HG03280 (cell line): ENCODE results near the gene CALHM4.

Source experiments
- ATAC-seq: cut with Tn5 transposase; IDR thresholded peaks from one replicate; pipeline ENCODE4 v1.9.1; 2021; ENCODE audit warnings: mild to moderate bottlenecking, moderate library complexity; ENCODE audit not compliant: unreplicated experiment

The CALHM4 gene

GRCh38 chr6:116536216-116536621 is 17.3 kb upstream of the CALHM4 start:
- peak; percentile 51 for ATAC-seq

- no peak for ATAC-seq
Measured at GRCh38 chr6:116542426-116542825, 11.1 kb upstream of the CALHM4 start.

GRCh38 chr6:116543149-116543548 is 10.4 kb upstream of the CALHM4 start:
- ATAC-seq, result no peak

DNA sequence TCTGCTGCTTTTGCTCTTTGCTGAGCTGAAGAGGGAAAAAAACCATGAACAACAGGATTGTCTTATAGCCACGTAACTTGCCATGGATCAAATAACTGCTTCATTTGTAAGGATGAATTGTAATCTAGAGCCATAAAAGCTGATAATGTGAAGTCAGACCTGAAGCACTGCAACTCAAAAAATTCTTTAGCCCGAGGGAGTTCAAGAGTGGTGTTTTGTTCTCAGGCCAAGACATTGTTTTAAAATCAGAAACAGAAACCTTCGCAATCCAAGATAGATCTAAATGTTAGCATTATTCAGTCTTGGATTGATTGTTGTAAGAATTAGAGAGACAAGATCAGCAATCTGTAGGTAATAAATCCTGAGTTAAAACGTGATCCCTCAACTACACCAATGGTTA is 7.9 kb upstream of the CALHM4 start, which contains the start of gene TRAPPC3L:
Gene TRAPPC3L, minus strand, starts transcription at position 34 of the 400 bp plus-strand sequence. CDS start 170 bp downstream, outside the sequence.
- ATAC-seq, result no peak

GRCh38 chr6:116547358-116547757 is 6.2 kb upstream of the CALHM4 start:
- ATAC-seq, result no peak

DNA sequence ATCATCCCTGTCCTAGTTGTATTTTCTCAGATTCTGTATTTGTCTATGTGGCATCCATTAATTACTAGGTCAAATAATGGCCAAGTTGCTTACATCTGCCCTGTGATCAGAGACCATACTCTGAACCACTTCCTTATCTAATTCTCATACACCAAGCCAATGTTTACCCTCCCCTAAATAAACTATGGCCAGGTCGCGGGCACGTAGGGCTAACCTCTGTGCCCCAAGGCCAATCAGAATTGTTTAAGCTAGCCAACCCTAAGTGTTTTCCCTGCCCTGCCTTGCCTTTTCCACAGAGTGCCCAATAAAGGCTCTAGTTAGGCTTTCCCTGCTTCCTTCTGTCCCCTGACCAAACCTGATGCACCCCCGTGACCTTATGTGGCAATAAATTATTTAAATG is 2.8 kb upstream of the CALHM4 start:
- ATAC-seq, result no peak

- no peak for ATAC-seq
Measured at GRCh38 chr6:116556065-116556464, 2.5 kb downstream of the CALHM4 start.

DNA sequence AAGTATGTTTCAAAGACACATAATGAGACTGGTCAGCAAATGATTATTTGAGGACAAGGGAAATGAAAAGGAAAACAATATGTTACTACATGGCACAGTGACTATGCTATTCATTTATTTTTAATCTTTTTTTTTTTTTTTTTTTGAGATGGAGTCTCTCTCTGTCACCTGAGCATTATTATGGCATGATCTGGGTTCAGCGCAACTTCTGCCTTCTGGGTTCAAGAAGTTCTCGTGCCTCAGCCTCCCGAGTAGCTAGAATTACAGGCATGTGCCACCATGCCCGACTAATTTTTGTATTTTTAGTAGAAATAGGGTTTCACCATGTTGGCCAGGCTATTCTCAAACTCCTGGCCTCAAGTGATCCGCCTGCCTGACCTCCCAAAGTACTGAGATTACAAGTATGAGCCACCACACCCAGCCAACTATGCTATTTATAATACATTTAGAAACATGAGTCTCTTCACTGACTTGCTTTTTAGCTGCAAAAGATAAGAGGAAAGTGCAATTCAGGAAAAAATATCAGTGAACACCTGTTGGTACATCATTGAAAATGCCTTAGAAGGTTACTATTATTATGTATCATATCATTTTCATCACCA is 3.4 kb downstream of the CALHM4 start:
- no peak for ATAC-seq

DNA sequence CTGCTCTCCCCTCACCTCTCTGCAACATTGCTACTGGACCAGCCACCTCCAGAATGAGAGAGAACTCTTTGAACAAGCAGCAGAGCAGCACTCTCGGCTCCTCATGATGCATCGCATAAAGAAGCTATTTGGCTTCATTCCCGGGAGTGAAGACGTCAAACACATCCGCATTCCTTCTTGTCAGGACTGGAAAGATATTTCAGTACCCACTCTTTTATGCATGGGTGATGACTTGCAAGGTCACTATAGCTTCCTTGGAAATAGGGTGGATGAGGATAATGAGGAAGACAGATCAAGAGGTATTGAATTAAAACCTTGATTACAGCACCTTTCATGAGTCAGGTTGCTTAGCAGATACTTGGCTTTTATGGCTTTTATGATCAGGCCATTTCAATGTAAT is 4.3 kb downstream of the CALHM4 start:
- ATAC-seq, result no peak

DNA sequence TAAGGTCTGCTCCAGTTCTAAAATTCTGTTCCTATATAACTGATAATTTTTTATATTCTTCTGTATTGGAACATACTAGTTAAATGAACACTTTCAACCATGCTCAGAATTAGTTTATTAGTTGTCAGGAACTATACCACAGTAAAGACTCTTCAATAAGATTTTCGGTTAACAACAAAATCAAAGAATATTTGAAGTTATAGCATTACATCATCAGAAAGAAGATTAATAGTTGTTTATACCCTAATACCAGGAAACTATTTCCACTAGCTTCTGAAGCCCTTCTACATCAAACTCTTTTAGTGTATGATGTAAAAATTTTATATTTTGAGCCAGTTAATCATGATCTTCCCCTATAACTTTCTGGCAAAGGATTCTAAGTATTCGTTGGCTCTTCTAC is 6.6 kb downstream of the CALHM4 start:
- ATAC-seq, result no peak

DNA sequence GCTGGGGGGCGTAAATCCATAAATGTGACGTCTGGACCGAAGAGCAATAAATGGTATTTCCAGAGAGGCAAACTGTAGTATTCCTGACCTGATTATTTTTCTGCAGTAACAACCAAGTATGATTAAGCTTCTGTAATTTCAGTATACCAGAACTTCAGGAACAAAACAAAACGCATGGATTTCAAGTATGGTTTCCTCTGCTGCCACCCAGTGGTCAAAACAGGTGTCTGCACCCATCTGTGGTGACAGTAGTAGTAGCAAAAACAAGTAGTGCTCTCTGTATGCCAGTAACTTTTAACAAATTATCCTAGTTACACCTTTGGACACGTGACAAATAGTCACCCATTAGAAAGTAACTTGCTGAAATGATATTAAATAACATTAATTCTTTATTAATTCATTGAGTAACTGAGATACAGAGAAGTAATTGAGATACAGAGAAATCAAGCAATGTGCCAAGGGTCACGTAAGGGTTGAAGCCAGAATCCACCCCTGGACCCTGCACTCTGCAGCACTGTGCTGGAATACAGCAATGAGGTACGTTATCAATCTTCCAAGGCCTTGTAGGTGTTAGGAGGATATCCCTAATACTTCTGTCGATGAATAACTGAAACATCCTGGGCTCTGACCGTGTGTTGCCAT is 7.9 kb downstream of the CALHM4 start:
- peak; percentile 54 for ATAC-seq

- no peak for ATAC-seq
Measured at GRCh38 chr6:116562019-116562403, 8.5 kb downstream of the CALHM4 start.

DNA sequence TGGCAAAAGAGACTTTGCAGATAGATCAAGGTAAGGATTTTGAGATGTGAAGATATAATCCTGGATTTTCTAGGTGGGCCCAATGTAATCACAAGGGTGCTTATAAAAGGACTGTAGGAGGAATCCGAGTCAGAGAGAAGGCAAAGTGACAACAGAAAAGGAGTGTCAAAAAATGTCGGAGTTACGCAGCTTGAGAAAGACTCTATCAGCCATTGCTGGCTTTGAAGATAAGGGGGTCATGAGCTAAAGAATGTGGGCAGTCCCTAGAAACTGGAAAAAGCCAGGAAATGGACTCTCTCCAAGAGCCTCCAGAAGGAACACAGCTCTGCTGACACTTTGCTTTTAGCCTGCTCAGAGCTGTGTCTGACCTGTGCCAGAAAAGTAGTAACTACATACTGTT is 9.1 kb downstream of the CALHM4 start:
- no peak for ATAC-seq

DNA sequence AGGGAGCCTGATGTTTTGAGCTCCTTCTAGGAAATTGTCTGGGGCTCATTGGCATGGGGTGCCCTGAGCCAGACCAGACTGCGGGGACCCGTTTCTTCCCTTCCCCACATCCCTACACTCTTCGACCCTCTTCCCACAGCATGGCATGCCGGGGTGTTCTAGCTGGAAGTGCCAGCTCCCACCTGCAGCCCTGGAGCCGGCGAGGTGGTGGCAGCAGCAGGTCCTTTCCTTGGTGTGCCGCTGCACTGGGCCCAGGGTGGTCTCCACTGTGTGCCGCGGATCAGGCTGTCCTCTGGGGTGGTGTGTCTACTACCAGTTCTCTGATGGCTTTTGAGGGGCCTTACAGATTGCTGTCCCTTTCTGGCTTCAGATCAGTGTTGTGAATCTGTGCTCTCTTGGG is 10.3 kb downstream of the CALHM4 start:
- ATAC-seq, result no peak

DNA sequence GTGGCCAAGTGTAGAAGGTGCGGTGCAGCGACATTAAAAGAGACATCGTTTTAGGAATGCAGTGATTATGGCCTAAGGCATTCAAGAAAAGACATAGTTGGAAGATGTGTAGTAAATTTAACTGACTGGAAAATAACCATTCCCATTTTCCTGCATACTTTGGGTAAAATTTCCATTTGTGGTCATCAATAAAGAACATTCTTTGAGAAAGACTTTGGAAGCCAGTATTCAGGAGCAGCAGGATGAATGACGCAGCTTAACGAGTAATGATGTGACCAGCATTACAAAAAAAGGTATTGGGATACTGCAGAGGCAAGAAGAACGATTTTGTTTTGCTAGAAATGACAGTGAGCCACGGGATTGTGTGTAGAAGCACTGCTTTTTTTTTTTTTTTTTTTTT is 10.8 kb downstream of the CALHM4 start:
- no peak for ATAC-seq

DNA sequence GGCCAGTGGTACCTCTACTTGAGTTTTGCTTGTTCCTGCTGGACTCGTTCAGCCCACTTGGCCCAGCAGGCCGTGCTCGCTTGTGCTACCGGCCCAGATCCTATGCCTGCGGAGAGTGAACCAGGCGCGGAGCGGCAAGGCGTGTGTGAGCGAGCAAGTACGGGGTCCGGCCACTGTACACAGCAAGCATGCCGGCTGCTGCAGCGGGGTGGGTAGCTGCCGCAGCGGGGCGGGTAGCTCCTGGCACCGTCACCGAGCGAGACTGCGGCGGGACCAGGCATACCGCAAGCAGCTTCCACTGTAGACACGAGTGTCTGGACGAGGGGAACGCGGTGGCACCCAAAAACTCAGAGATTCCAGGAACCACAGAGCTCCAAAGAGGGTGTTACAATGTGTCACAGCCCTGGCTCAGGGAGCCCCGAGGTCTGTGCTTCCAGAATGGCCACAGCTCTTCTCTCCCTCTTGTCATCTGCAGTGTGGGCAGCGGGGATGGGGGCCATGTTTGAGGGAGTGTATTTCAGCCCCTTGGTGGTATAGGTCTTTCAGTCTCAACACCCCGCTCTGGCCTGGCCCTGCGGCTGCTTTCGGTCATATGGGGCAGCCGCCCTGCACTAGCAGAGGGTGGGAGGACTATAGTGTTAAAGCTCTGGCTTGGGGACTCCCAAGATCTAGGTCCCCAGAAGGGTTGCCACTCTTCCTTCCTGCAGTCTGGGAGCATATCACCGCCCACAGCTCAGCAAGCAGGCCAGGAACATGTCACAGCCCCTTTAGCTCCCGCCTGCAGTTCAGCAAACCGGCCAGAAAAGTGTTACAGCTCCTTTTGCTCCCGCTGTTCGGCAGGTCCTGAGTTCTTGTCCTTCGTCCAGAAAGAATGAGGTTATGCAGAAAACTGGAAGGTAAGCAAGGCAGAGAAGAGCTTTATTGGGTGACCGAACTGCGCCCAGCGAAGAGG is 11.6 kb downstream of the CALHM4 start:
- no peak for ATAC-seq

DNA sequence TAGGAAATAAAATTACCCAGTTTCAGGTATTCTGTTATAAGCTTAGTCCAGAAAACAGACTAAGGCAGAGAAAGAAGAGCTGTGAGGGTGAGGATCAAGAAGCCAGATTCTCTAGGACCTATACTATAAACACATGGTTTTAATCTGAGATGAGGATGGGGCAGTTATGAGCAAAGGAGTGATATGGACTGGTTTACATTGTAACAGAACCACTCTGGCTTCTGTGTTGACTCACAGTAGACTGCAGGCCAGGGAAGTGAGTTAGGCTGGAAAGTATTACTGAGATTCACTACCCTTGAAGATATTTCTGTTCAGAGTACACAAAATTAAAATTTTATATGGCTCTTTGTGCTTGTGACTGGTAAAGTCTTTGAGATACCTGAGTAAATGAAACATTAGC is 14.6 kb downstream of the CALHM4 start:
- no peak for ATAC-seq

- no peak for ATAC-seq
Measured at GRCh38 chr6:116568821-116569755, 15.5 kb downstream of the CALHM4 start.

GRCh38 chr6:116570856-116571682 is 17.5 kb downstream of the CALHM4 start, which contains the start of gene RWDD1:
Gene RWDD1 (plus strand): TSS chr6:116571504. CDS start chr6:116571583, 79 bp downstream.
- ATAC-seq, result peak; percentile 91

- no peak for ATAC-seq
Measured at GRCh38 chr6:116571683-116572000, 18.1 kb downstream of the CALHM4 start.
